GM12878 (cell line): ENCODE measurements around the gene RAPSN. TPM values are rescaled to one million over a fixed set of nuclear protein-coding genes. Genes with fewer than 3 reads are reported as not detected.

Experiments
- CBFB ChIP-seq: IDR thresholded peaks from 2 replicates; pipeline ENCODE4 v1.6.1; 2016; ENCODE audit warnings: antibody characterized with exemption, low read depth
- RELA ChIP-seq: fragments of 450-650 bp; IDR thresholded peaks from 2 replicates; pipeline ENCODE4 v1.8.0; 2014; ENCODE audit warnings: borderline replicate concordance; ENCODE audit not compliant: partially characterized antibody
- SMC3 ChIP-seq: IDR thresholded peaks from 2 replicates; pipeline ENCODE4 v1.6.1; 2011; ENCODE audit warnings: low read length, improper control_type of control experiment, borderline replicate concordance
- SREBF2 ChIP-seq: IDR thresholded peaks from 2 replicates; pipeline ENCODE4 v1.6.1; 2012; ENCODE audit warnings: mild to moderate bottlenecking, low read length
- polyA plus RNA-seq, 11 experiments: library from polyadenylated mRNA; depleted of rRNA in 4 of 11; unstranded in 6 of 11; stranded (reverse) in 5 of 11; fragments of >200 nt; fragmentation: Nextera tagmentation in 4 of 11; fragmentation: Illumina TruSeq in 1 of 11; extraction: Ambion mirVana in 4 of 11; extraction: Trizol in 1 of 11; gene quantifications; 1 replicate in 1 of 11; 2 replicates in 10 of 11; pipeline versions ENCODE4 v1.2.1 to v1.2.3, GENCODE V29; 2011 to 2016; ENCODE audit warnings: inconsistent platforms in 2 of 11, missing spikeins in 2 of 11, low read depth in 1 of 11
- total RNA-seq, 4 experiments: library from RNA; depleted of rRNA in 3 of 4; stranded (reverse); fragments of >200 nt in 3 of 4; fragmentation: Illumina TruSeq in 1 of 4; extraction: Trizol in 1 of 4; gene quantifications; 2 replicates each; pipeline versions ENCODE4 v1.2.1 to v1.2.3, GENCODE V29; 2013 to 2021
- TF ChIP-seq, protein P1 (sequence below): IDR thresholded peaks from 2 replicates; pipeline ENCODE4 v1.6.1; 2012; ENCODE audit warnings: improper control_type of control experiment, low read depth, low read length; ENCODE audit not compliant: insufficient replicate concordance
- TF ChIP-seq, protein P2 (sequence below): fragments of 450-650 bp; IDR thresholded peaks from 2 replicates; pipeline ENCODE4 v1.6.1; 2016; ENCODE audit warnings: mild to moderate bottlenecking

Gene RAPSN
- total and polyA plus RNA-seq, 10 of the 15 experiments (the other 5 are each of a cell fraction or from before 2014, with no cell fraction given), result 0.08 to 0.23 (median 0.14) TPM; not detected in 6

GRCh38 chr11:47394322-47395222, 54.4 kb downstream of the RAPSN start (continued):
- TF ChIP-seq, protein P1, sequence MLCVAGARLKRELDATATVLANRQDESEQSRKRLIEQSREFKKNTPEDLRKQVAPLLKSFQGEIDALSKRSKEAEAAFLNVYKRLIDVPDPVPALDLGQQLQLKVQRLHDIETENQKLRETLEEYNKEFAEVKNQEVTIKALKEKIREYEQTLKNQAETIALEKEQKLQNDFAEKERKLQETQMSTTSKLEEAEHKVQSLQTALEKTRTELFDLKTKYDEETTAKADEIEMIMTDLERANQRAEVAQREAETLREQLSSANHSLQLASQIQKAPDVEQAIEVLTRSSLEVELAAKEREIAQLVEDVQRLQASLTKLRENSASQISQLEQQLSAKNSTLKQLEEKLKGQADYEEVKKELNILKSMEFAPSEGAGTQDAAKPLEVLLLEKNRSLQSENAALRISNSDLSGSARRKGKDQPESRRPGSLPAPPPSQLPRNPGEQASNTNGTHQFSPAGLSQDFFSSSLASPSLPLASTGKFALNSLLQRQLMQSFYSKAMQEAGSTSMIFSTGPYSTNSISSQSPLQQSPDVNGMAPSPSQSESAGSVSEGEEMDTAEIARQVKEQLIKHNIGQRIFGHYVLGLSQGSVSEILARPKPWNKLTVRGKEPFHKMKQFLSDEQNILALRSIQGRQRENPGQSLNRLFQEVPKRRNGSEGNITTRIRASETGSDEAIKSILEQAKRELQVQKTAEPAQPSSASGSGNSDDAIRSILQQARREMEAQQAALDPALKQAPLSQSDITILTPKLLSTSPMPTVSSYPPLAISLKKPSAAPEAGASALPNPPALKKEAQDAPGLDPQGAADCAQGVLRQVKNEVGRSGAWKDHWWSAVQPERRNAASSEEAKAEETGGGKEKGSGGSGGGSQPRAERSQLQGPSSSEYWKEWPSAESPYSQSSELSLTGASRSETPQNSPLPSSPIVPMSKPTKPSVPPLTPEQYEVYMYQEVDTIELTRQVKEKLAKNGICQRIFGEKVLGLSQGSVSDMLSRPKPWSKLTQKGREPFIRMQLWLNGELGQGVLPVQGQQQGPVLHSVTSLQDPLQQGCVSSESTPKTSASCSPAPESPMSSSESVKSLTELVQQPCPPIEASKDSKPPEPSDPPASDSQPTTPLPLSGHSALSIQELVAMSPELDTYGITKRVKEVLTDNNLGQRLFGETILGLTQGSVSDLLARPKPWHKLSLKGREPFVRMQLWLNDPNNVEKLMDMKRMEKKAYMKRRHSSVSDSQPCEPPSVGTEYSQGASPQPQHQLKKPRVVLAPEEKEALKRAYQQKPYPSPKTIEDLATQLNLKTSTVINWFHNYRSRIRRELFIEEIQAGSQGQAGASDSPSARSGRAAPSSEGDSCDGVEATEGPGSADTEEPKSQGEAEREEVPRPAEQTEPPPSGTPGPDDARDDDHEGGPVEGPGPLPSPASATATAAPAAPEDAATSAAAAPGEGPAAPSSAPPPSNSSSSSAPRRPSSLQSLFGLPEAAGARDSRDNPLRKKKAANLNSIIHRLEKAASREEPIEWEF, result no peak
- TF ChIP-seq, protein P2, sequence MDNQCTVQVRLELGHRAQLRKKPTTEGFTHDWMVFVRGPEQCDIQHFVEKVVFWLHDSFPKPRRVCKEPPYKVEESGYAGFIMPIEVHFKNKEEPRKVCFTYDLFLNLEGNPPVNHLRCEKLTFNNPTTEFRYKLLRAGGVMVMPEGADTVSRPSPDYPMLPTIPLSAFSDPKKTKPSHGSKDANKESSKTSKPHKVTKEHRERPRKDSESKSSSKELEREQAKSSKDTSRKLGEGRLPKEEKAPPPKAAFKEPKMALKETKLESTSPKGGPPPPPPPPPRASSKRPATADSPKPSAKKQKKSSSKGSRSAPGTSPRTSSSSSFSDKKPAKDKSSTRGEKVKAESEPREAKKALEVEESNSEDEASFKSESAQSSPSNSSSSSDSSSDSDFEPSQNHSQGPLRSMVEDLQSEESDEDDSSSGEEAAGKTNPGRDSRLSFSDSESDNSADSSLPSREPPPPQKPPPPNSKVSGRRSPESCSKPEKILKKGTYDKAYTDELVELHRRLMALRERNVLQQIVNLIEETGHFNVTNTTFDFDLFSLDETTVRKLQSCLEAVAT, result peak; percentile 51; the same call in 1 of the 2 replicates
- TF ChIP-seq CBFB, result peak; percentile 74; the same call in 1 of the 2 replicates
- TF ChIP-seq RELA, result no peak
- TF ChIP-seq SMC3, result no peak
- no peak for TF ChIP-seq SREBF2
